ENCODE measurements around the gene NPFFR1.

DNA sequence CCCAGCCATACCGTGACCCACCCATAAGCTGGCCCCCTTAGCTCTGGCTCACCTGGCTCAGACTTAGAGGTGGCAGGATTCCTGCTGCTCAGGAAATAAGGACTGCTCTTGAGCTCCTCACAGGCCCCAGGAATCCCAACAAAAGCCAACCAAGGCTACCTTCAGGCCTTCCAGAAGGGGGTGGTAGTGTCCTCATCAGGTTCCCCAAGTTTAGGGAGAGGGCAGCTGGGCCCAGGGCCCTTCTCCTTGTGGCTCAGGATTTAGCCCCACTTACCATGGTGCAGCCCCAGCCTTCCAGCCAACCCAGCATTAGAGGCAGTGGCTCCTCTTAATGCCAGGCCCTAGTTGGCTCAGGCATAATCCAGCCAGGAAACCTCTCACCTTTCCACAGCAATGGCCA, 23.5 kb downstream of the NPFFR1 start:
- TF ChIP-seq POLR2A (IDR thresholded peaks at IDR 0.05; ENCODE audit: low read depth) (no peak), EP300 (IDR thresholded peaks at IDR 0.05) (no peak), POLR2AphosphoS5 (IDR thresholded peaks at IDR 0.05) (no peak)
- TF ChIP-seq, protein P1, sequence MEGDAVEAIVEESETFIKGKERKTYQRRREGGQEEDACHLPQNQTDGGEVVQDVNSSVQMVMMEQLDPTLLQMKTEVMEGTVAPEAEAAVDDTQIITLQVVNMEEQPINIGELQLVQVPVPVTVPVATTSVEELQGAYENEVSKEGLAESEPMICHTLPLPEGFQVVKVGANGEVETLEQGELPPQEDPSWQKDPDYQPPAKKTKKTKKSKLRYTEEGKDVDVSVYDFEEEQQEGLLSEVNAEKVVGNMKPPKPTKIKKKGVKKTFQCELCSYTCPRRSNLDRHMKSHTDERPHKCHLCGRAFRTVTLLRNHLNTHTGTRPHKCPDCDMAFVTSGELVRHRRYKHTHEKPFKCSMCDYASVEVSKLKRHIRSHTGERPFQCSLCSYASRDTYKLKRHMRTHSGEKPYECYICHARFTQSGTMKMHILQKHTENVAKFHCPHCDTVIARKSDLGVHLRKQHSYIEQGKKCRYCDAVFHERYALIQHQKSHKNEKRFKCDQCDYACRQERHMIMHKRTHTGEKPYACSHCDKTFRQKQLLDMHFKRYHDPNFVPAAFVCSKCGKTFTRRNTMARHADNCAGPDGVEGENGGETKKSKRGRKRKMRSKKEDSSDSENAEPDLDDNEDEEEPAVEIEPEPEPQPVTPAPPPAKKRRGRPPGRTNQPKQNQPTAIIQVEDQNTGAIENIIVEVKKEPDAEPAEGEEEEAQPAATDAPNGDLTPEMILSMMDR (IDR thresholded peaks at IDR 0.05): no peak

Measured in esophagus muscularis mucosa (tissue), 4 donors.